GM19238 (cell line): ENCODE results near the gene NBPF11.
"Not testable (repeated sequence)": the region's sequence is repeated elsewhere in the genome, so short reads cannot be mapped to it uniquely, and the experiment has no call there.

Source experiments
- DNase-seq: peaks from one replicate; pipeline ENCODE4 v3.0.0; 2011; ENCODE audit warnings: low spot score; ENCODE audit not compliant: insufficient read length

The NBPF11 gene, protein sequence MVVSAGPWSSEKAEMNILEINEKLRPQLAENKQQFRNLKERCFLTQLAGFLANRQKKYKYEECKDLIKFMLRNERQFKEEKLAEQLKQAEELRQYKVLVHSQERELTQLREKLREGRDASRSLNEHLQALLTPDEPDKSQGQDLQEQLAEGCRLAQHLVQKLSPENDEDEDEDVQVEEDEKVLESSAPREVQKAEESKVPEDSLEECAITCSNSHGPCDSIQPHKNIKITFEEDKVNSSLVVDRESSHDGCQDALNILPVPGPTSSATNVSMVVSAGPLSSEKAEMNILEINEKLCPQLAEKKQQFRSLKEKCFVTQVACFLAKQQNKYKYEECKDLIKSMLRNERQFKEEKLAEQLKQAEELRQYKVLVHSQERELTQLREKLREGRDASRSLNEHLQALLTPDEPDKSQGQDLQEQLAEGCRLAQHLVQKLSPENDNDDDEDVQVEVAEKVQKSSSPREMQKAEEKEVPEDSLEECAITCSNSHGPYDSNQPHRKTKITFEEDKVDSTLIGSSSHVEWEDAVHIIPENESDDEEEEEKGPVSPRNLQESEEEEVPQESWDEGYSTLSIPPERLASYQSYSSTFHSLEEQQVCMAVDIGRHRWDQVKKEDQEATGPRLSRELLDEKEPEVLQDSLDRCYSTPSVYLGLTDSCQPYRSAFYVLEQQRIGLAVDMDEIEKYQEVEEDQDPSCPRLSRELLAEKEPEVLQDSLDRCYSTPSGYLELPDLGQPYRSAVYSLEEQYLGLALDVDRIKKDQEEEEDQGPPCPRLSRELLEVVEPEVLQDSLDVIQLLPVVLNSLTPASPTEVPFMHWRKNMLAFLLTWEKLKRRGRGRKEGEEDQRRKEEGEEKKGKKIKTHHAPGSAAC

DNA sequence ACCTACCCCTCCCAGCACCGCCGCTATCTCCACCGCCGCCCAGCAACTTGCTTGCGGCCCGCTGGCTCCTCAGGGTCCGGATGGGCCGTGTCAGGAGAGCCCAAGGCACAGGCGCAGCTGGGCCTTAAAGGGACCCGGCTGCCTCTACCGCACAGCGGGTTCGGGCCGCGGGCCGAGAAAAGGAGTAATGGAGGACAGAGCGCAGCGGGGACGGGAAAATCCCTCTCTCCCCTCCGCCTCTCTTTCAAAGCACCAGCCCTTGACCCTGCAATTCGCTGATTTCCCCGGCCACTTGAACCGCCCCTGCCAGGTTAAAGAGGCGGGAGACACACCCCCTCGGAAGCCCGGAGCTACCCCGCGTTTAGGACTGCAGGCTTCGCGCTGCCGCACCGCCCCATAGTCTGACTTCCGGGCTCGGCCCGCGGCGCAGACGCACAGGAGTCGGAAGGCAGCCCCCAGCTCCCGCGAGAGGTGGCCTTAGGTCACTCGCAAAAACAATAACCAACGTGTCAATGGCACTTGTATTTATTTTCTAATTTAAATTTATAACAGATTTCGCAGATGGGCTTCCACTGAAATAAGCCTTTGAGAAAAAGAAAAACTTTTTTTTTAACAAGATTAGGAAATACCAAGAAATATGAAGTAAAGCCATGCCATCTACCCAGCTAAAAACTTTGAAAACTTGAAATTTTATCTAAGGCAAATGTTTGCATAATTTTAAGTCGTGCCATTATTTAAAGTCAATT, at the start of gene NBPF11:
TSS of gene NBPF11 (minus strand) at position 371 of the 746 bp plus-strand sequence. CDS start 25,278 bp downstream, outside the sequence.
- not testable (repeated sequence) for DNase-seq

DNA sequence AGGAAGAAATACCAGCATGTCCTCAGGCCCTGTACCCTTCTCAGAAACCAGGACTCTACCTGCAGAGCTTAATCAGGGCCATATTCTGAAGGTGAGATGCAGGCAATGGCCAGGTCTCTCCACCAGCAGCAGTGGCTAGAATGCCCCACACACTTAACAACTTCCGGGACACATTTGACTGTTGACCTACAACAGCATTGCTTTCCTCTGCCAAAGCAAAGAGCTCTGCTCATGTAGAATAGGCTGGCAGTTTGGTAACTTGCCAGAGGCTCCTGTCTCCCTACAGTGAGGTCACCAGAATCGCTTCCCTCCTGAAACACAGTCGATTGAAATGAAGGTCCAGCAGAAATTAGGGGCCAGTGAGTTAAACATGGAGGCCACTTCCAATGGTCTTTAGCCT, 45.3 kb upstream of the NBPF11 start:
- not testable (repeated sequence) for DNase-seq

DNA sequence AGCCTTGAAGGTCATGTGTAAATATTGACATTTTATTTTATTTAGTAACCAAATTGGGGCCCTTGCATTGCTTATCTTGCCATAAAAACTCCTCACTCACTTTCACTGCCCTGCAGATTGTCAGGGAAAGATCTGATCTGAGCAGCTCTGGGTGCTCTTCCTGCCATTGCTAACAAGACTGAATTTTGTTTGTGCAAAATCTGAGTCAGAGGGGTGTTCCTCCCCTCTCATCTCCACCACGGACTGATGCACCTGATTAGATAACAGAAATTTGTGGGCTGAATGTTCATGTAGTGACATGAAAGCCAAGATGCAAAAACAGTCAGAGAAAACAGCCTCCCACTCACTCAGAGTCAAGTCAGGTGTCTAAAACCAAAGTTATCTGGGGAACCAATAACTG, 44.9 kb upstream of the NBPF11 start:
- not testable (repeated sequence) for DNase-seq

DNA sequence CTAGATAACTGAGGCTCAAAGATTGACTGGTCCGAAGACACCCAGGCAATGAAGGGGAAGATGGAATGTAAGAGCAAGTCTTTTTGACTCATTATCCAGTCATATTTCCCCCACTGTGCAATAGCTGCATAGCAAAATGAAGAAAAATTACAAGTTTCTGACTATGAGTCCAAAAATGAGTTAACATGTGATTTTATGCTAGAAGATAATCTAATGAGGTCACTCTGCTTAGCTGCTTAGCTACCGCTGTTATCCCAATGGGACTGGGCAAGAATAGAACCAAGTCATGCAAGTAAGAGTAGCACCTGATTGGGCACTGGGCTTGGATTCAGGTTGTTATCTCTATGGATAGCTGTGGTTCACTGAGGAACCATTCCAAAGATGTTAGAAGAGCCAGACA, 43.0 kb upstream of the NBPF11 start:
- DNase-seq = not testable (repeated sequence)

DNA sequence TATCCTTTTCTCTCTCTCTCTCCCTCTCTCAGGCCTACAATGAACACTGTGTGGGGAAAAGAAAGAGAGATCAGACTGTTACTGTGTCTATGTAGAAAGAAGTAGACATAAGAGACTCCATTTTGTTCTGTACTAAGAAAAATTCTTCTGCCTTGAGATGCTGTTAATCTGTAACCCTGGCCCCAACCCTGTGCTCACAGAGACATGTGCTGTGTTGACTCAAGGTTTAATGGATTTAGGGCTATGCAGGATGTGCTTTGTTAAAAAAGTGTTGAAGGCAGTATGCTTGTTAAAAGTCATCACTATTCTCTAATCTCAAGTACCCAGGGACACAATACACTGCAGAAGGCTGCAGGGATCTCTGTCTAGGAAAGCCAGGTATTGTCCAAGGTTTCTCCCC, 36.7 kb upstream of the NBPF11 start:
- DNase-seq = not testable (repeated sequence)

DNA sequence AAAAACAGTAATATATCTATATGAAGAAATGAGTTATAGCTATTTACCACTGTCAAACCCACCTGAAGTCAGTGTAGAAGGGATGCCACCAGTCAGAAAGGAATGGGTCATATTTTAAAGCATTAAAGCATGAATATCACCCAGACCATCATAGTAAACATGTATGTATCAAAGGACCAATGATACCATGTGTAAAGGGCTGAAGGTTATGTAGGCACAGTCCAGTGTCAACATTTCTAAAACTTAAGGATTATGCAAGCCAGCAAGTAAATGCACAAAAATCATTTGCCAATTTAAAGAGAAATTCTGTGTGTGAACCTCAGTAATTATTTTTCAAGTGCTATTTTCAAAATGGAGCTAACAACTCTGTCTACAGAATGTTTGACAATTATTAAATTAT, 26.6 kb upstream of the NBPF11 start:
- not testable (repeated sequence) for DNase-seq

DNA sequence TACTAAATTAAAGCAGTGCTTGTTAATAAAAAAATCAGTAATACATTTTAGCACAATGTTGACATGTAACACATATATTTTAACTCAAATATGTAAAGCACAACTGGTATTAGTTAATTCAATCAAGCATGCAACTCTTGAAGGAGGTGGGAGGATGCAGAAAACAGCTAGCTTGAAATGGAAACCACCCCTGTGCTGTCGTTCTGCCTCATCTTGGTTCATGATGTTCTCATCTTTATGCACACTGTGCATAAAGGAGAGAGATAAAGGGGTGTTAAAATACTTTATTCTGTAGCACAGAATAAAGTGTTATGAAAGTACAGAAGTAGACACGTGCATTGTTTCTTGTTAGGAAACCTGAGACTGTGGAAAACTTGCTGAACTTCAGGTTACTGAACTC, 23.3 kb upstream of the NBPF11 start:
- not testable (repeated sequence) for DNase-seq

DNA sequence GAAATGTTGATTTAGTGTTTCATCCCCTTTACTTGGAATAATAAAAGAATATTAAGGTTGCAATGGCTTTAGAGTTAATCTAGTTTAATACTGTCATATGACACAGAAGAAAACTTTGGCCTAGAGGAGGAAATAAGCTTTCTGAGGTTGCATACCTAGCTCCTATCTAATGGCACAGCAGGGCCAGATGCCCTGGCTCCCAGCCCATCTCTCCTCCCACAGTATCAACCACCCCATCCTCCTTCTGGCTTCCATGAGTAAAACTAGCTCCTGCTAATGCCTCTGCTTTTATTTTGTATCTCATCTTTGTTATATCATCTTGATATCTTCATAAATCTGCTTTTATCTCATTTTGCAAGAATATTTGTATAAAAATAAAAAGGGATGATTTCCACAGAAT, 19.9 kb upstream of the NBPF11 start:
- not testable (repeated sequence) for DNase-seq

DNA sequence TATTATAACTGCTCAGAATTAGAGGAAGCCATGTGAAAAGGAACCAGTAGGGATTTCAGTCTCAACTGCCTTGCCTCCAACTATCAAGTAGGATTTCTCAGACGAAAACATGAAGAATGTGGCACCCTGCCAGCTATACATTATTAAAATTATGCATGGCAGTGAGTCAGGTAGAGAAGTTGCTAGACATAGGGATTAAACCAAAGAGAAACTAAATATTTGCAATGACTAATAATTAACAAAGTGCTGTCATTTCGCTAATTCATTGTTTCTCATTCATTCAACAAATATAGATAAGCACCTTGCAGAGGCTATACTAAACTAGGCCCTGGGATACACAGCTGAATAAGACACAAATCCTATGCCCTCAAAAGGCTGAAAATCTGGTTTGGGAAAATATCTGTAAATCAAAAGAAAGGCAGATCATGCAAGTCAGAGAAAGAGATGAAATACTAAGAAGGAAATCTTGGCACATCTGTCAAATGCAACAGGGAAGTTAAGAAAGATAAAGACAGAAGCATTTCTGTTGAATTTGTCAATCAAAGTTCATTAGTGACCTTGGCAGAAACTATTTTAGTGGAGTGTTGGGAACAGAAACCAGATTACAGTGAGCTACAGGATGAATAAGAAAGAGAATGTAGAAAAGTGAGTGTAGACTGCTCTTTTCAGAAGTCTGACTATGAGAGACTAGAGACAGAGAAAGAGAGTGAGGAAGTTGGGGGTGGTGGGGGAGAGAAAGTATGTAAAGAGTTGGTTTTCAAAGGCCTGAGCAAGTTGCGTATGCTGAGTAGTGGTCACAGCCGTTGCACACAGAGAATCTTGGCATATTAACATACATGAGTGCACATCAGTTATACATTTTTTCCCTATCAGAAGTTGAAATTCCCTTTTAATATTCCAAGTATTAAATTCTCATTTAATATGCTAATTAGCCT, 14.7 kb upstream of the NBPF11 start:
- no peak for DNase-seq

DNA sequence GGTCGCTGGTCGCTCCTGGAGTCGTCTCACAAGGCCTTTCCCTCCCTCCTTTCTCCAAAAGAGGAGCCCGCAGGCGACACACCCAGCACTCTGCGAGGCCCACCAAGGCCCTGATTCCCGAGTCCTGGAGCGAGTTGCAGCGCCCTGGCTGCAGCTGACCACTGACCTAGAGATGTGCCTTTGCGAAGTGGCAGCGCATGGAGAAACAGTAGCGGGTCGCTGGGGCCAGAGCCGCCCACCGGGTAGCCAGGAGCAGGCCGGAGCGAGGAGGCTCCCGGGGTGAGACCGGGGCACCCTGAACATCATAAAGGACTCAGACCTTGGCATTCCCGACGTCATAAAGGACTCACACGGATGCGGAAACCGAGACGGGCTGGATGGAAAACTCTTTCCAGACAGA, 10.3 kb upstream of the NBPF11 start:
- no peak for DNase-seq

DNA sequence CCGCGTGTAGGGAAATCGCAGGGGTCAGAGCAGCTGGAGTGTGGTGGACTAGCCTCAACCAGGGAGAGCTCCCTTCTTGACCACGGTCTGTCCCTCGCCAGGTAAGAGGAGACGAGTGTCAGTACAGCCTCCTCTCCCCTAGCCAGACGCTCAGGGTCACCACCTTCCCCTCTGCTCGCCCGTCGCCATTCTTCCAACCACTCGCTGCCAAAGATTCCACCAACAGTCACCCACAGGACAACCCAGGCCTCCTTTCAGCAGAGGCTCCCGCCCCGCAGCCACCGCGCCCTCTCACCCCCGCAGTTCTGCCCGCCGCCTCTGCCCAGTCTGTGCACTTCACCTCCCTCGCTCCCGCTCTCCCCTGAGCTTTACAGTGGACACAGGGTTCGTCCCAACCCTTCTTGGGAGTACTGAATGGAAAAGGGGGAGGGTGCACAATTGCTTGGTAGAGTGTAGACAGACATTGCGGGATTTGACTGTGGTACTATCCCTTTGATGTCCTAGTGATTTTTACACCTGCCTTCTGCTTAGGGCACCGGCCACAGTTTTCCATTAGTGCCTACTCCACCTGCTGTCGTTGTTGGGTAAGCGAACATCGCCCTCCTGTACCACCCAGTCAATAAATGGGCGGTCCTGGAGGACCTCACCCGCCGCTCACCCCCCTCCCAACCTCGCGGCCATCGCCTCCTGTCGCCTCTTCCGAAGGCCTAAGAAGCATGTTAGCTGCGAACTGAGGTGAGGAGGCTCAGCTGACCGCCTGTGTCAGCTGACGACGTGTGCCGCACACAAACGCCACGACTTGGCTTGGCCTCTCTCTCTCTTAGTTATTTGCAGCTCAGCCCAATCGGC, 9.2 kb upstream of the NBPF11 start:
- no peak for DNase-seq

DNA sequence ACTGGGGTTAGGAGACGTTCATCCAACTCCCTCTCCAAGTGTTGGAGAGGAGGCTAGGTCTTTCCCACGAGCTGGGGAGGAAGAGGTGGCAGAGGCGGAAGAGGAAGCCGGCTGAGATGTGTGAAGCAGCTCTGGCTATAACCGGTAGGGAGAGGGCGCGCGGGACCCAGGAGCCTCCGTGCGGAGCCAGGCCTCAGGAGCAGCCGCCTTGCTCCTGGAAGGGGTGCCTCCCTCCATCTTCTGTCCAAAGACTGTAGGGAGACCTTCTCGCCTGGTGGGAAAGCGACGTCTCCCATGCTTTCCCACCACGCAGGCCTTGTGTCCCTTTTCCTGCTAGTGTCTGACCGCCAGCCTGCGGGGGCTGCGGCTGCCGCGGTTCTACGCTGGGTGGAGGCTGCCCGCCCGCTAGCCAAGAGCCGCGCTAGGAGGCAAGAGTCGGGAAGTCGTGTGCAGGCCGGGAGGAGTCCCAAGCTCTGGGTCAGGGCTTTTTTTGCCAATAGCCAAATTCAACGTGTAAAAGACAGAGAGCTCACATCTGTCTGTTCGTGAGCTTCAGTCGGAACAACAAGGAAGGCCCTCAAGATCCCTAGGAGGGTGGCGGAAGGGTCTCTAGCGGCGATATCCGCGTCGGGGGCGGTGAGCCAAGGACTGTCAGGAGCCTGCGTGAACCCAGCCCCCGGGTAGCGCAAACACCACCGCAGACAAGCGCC, 8.4 kb upstream of the NBPF11 start:
- no peak for DNase-seq

DNA sequence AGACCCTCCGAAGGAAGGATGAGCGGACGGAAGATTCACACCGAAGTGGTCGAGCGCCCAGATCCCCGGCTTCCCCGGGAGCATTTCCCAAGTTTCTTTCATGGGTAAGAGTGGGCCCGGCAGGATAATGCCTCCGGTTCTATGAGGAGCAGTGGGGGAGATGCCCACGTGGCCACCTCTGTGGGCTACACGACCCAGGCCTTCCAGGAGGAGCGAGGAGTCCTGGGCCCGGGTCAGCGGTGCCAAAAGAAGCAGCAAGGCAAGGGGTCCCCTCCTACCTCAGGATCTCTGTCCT, 7.9 kb upstream of the NBPF11 start:
- DNase-seq = no peak

DNA sequence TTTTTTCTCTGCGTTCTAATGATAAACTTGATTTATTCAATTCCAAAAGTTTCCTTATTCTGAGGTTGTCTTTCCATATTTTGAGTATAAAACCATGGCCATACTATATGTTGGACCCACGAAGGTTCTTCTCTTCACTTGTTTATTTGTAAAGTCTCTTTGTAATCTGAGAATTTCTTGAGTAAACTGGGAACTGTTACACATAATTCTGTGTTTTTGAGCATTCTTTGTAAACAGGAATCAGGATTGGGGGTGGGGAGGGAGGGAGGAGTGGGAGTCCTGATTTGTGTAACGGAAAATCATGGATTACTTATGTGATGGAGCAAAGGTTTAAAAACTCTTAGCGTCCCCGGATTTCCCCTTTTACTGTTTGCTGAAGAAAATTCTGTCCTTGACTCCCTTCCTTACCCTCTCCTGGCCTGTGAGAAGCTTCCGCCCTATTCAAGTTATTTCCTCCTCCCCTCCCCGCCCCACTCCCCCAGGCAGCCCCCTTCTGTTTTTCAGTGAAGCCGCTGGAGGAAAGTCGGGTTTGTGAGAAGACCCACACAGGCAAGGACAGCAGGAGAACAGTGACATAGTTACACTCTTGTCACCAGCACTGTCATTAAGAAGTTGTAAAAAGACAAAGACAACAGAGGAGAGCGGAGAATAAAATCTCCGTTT, 6.4 kb upstream of the NBPF11 start:
- no peak for DNase-seq

DNA sequence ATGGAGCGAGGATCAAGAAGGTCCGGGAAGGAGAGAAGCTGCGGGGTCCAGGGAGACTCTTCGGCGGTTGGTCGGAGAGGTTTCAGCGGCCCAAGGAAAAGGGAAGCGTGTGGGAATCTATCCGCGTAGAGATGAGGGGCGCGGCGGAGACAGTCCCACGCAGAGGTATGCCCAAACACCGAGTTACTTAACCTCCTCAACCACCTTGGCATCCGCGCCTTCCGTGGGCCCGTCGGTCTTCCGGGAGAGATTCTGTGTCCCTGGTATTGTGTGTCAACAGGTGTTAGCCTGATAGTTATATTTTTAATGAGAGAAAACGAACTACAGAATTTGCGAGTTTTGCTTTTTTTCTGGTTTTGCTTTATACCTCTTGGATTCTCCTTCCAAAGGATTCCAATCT, 5.7 kb upstream of the NBPF11 start:
- DNase-seq = not testable (repeated sequence)

DNA sequence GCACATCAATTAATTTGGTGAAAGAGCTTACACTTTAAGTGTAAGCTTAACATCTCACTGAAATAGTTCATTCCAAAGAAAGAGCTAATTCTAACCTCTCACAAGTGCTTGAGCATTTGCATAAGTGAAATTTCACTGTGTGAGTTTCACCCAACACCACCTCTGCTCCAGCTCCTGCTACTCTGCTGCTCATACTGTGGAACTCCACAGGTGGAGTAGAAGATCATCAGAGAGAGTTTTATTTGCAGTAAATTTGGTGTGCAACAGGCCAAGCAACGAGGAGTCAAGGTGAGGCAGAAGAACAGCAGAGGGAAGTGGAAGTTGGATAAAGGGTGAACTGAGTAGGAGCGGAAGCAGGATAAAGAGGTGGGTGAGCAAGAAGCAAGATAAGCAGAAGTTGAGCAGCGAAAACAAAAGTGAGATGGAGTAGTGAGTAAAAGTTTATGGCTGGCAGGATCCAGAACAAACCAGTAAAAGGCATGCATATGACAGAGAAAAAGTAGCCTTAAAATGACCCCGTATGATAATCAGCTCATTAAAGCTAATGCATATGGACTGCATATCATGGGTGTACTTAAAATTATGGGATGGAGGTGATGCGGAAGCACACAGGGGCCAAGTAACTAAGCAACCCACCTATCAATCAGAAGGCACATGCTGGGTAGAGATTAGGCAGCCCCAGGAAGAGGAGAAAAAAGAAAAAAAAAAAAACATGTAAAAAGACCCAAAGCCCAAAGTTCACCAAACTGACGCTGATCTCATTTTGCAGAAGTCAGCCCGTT, 3.6 kb upstream of the NBPF11 start:
- not testable (repeated sequence) for DNase-seq

DNA sequence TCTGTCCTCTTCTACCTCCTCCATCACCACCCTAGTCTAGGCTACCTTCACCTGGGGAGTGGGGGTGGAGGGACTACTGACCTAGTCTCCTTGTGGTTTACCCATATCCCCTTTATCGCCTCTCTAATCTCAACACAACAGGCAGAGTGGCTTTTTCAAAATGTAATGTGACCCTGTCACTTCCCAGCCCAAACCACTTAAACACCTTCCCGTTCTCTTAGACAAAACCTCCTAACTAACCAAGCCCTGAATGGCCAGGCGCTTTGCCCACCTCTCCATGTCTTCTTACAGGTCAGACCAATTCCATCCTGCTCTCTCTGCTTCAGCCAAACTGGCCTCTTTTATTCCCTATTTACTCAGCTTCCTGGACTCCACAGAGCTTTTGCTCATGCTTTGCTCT, 714 bp upstream of the NBPF11 start:
- DNase-seq = not testable (repeated sequence)

DNA sequence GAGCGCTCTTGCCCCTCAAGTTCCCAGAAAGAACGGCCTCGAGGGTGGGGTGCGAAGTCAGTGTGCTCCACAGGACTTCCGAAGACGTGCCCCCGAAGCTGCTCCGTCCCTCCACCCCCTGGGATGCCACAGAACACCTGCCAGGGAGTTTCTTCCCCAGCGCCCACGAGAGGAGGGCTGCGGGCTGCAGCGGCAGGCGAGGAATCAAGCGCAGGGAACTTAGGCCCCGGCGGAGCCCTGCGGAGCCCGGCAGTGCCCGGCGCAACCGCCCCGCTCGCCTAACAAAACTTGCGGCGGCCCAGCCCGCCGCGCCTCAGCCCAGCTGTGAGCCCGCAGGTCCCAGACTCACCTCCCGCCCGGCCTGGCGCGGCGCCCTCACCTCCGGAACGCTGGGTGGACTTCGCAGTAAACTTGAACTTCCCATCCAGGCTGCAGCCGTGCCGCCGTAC, 686 bp downstream of the NBPF11 start:
- DNase-seq = not testable (repeated sequence)
